Activated naive CD8-positive, alpha-beta T cell treated with anti-CD3 and anti-CD28 coated beads for 36 hours (primary cell): Measurements from ENCODE around the gene ZBTB32. TPM values are rescaled to one million over a fixed set of nuclear protein-coding genes. Genes with fewer than 3 reads are reported as not detected.

Experiments used
- DNase-seq: peaks from one replicate; pipeline ENCODE4 v3.0.0; 2021
- H3K27ac Mint-ChIP-seq: one replicate; pipeline ENCODE4 v1.8.0; 2022; ENCODE audit warnings: mild to moderate bottlenecking, moderate library complexity, mixed read lengths
- H3K27me3 Mint-ChIP-seq: one replicate; pipeline ENCODE4 v1.8.0; 2022; ENCODE audit warnings: mild to moderate bottlenecking, mixed read lengths
- H3K36me3 Mint-ChIP-seq: one replicate; pipeline ENCODE4 v1.8.0; 2021; ENCODE audit warnings: mild to moderate bottlenecking, mixed read lengths
- H3K4me1 Mint-ChIP-seq: one replicate; pipeline ENCODE4 v1.8.0; 2021; ENCODE audit warnings: mixed read lengths
- H3K4me3 Mint-ChIP-seq: one replicate; pipeline ENCODE4 v1.8.0; 2022; ENCODE audit warnings: mild to moderate bottlenecking, moderate library complexity, mixed read lengths
- H3K9me3 Mint-ChIP-seq: one replicate; pipeline ENCODE4 v1.8.0; 2022; ENCODE audit warnings: mixed read lengths
- total RNA-seq, 2 experiments: library from RNA; stranded (reverse); gene quantifications; one replicate each; pipeline ENCODE4 v1.2.3, GENCODE V29; 2021

ZBTB32 gene
- total RNA-seq, 2 experiments from 2014 or later, result 220 to 238 TPM

DNA sequence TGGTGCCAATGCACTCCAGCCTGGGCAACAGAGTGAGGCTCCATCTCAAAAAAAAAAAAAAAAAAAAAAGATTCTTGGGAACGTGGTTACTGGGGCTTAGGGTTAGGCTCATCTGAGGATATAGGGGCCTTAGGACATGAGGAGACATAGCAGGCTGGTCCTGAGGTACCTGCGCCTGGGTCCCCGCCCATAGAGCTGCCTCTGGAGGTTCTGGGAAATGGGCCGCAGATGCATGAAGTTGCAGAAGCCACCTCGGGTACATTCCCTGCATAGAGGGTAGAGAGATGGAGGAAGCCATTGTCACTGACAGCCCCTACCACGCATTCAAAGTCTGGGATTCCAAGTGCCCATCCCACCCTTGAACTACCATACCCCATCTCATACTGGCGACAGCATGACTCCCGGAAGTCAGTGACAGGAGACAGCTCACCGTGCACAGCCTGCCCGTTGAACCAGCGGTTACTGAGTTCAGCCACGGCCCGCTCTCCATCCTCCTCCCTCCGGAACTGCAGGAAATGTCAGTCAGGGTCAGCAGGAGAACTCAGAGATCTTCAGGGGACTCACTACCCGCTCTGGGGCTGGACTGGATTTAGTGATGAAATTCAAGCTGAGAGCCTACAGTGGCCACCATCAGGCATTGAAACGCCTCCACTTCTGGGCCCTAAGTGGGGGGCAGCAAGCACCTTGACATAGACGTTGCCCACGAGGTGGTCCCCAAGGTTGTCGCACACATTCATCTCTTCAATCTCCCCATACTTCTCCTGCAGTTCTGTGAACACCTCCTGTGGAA, 39.5 kb downstream of the ZBTB32 start:
- no peaks in the 10 kb centered on the region for H3K27me3 Mint-ChIP-seq
- DNase-seq, result no peak
- peaks cover 40% of the 10 kb centered on the region for H3K36me3 Mint-ChIP-seq
- H3K4me3 Mint-ChIP-seq, result peak overlapping the region; percentile 85
- no peaks in the 10 kb centered on the region for H3K9me3 Mint-ChIP-seq
- peak overlapping the region; percentile 99 for H3K27ac Mint-ChIP-seq
- H3K4me1 Mint-ChIP-seq, result peaks cover 45% of the 10 kb centered on the region

DNA sequence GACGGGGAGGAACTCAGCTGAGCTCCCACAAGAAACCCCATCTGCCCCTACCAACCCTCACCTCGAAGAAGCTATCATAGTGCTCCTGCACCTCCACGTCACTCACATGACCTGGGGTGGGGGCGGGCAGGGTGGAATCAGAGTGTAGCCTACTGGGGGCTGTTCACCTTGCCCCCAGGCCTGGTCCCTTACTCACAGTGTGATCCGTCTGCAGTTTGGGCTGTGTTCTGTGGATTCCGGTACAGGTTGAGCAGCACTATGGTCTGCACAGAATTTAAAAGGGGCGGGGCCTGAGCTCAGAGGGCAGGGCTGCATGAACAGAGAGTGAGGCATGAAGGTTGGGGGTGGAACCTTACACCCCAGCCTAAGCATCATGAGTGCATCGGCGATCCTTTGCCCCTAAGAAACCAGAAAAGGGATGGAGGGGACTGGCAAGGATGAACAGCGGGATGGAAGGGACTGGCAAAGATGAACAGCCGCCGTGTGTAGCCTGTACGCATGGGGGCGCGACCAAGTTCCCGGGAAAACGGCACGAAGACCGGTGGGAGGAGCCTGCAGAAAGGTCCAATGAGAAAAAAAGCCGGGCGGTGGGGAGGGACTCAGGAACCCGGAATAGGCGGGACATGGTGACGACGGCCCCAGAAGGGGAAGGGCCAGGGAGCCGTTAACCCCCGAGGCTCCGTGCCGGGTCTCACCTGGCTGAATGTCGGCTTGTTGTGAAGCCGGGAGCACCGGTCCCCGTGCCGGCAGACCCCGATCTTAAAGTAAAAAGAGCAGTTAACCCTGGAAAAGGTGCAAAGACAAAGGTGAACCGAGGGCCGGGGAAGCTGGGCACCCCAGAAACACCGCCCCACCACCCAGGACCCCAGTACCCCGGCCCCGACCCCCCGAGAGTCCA, 40.3 kb downstream of the ZBTB32 start:
- peaks cover 47% of the 10 kb centered on the region for H3K4me1 Mint-ChIP-seq
- peak overlapping the region; percentile 99 for H3K27ac Mint-ChIP-seq
- peak overlapping the region; percentile 85 for H3K4me3 Mint-ChIP-seq
- peaks cover 35% of the 10 kb centered on the region for H3K36me3 Mint-ChIP-seq
- H3K9me3 Mint-ChIP-seq, result no peaks in the 10 kb centered on the region
- no peaks in the 10 kb centered on the region for H3K27me3 Mint-ChIP-seq
- DNase-seq, result peak; percentile 90

DNA sequence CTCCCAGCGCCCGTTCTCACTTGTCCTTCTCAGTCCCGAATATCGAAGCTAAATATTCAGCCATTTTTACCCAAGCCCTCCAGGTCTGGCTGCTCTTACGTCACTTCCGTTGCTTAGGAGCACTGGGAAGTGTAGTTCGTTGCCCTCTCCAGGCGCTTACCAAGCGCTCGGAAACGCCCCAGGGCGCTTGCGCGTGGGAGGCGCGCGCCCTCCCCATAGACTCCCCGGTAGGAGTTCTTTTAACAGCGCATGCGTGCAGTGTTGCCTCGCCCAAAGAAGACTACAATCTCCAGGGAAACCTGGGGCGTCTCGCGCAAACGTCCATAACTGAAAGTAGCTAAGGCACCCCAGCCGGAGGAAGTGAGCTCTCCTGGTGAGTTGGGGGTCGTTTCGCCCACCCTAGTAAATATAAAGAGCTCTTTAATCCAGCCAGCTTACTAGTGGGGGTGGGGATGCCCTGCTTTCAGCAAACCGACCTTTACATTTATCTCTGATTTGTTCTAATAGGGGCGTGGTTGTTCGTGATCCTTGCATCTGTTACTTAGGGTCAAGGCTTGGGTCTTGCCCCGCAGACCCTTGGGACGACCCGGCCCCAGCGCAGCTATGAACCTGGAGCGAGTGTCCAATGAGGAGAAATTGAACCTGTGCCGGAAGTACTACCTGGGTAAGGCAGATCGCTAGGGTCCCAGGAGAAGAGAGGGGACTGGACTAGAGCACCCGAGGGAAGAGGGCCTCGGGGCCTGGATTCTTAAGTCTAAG, 41.1 kb downstream of the ZBTB32 start, which contains the start of the genes PSENEN and U2AF1L4:
TSS of gene PSENEN (plus strand) at position 324 of the 759 bp plus-strand sequence. CDS start at position 604, 280 bp downstream.
TSS of gene U2AF1L4 (minus strand) at position 91 of the 759 bp plus-strand sequence. CDS start at position 64, 27 bp downstream.
- Mint-ChIP-seq H3K9me3 (no peaks in the 10 kb centered on the region), H3K27ac (peak within 1 kb of the TSS; percentile 99), H3K36me3 (peaks cover 36% of the 10 kb centered on the region), H3K4me1 (peaks cover 52% of the 10 kb centered on the region), H3K4me3 (peak within 1 kb of the TSS; percentile 85), H3K27me3 (no peaks in the 10 kb centered on the region)
- peak; percentile 97 for DNase-seq

DNA sequence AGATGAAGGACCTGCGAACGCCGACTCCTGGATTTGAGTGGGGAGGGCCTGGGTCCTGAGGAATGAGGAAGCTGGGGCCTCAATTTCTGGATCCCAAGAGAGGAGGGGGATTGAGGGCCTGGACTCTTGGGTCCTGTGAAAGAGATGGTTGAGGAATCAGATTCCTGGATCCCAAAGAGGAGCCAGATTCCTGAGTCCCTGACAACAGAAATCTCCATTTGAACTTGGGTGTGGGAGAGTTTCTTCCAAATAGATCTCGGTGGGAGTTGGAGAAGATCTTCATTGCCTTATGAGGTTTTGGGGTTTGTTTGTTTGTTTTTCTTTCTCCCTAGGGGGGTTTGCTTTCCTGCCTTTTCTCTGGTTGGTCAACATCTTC, 41.7 kb downstream of the ZBTB32 start:
- H3K27me3 Mint-ChIP-seq, result no peaks in the 10 kb centered on the region
- peaks cover 49% of the 10 kb centered on the region for H3K4me1 Mint-ChIP-seq

DNA sequence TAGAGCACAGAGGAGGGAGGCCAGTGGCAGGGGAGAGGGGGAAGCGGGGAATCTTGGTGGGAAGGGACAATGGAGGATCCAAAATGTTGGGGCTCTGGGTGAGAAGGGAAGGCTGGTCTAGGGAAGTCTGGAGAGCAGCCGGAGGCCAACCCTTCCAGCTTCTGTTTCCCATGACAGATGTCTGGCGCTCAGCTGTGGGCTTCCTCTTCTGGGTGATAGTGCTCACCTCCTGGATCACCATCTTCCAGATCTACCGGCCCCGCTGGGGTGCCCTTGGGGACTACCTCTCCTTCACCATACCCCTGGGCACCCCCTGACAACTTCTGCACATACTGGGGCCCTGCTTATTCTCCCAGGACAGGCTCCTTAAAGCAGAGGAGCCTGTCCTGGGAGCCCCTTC, 42.2 kb downstream of the ZBTB32 start:
- H3K27ac Mint-ChIP-seq, result peak overlapping the region; percentile 99
- H3K9me3 Mint-ChIP-seq, result no peaks in the 10 kb centered on the region
- peak overlapping the region; percentile 85 for H3K4me3 Mint-ChIP-seq
- peaks cover 49% of the 10 kb centered on the region for H3K4me1 Mint-ChIP-seq
- no peaks in the 10 kb centered on the region for H3K27me3 Mint-ChIP-seq
- peaks cover 30% of the 10 kb centered on the region for H3K36me3 Mint-ChIP-seq
- DNase-seq, result no peak

More for the DNA sequence above, 41.7 kb downstream of the ZBTB32 start:
- H3K9me3 Mint-ChIP-seq, result no peaks in the 10 kb centered on the region
- DNase-seq, result no peak
- peak overlapping the region; percentile 99 for H3K27ac Mint-ChIP-seq
- H3K36me3 Mint-ChIP-seq, result peaks cover 30% of the 10 kb centered on the region
- peak overlapping the region; percentile 85 for H3K4me3 Mint-ChIP-seq

DNA sequence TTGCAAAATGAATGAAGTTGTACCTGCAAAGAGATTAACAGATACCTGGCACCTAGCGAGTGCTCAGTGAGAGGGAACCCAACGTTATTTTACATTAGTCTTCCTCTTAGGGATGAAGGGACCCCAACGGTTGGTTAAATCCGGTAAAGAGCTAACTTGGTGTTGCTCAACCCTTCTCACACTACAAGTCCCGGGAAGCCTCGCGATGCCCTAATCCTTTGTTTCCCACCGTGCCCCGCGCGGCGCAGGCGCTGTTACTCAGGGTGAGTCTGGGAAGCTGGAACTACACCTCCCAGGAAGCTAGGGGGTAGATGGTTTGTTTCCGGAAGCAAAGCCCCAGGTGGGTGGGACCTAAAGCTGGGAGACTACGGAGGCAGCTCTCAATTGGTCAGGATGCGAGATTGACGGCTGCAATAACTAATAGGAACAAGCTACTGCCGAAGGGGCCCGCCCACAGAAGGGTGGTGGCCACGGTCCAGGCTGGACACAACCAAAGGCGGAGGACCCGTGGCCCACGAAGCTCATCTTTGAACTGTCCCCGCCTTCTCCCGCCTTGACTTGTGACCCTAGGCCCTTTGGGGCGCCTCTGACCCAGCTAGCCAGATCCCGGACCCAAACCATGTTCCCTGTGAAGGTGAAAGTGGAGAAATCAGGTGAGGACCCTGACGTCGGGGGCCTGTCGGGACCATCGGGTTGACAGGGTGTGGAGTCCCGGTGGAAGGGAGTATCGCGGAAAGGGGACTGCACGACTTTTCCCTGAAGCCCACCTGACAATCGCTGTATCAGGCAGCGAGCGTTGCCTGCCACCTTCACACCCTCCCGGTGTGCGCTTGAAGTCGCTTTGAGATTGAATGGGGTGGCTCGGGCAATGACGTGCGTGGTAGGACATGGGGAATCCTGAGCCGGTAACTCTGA, 44.0 kb downstream of the ZBTB32 start, which contains the start of gene LIN37:
TSS of gene LIN37 (plus strand) at position 471 of the 915 bp plus-strand sequence. CDS start at position 620, 149 bp downstream.
- Mint-ChIP-seq H3K4me3 (peak within 1 kb of the TSS; percentile 97), H3K27me3 (no peaks in the 10 kb centered on the region), H3K9me3 (no peaks in the 10 kb centered on the region), H3K27ac (peak within 1 kb of the TSS; percentile 94), H3K4me1 (peaks cover 37% of the 10 kb centered on the region), H3K36me3 (peaks cover 15% of the 10 kb centered on the region)
- DNase-seq, result peak; percentile 97

DNA sequence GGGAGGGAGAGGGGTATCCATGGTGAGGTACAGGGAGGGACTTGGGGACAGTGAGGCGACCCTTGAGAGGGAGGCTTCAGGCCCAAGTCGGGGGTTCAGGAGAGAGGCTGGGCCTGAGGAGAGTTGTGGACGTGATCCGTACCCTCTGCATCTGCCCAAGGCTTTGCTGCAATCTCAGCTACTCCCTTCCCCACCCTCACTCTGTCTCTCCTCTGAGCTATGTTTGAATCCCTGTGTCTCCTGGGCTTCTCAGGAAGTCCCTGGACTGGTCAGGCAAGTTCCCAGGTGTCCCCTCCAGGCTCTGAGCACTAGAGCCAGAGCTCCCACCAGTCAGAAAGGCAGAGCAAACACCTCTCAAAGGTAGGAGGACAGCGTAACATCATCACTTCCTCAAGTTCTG, 45.8 kb downstream of the ZBTB32 start:
- Mint-ChIP-seq H3K27me3 (peaks cover 6% of the 10 kb centered on the region), H3K36me3 (peaks cover 16% of the 10 kb centered on the region), H3K9me3 (no peaks in the 10 kb centered on the region), H3K4me1 (peaks cover 29% of the 10 kb centered on the region), H3K4me3 (no peak overlapping the region), H3K27ac (no peak overlapping the region)
- no peak for DNase-seq

DNA sequence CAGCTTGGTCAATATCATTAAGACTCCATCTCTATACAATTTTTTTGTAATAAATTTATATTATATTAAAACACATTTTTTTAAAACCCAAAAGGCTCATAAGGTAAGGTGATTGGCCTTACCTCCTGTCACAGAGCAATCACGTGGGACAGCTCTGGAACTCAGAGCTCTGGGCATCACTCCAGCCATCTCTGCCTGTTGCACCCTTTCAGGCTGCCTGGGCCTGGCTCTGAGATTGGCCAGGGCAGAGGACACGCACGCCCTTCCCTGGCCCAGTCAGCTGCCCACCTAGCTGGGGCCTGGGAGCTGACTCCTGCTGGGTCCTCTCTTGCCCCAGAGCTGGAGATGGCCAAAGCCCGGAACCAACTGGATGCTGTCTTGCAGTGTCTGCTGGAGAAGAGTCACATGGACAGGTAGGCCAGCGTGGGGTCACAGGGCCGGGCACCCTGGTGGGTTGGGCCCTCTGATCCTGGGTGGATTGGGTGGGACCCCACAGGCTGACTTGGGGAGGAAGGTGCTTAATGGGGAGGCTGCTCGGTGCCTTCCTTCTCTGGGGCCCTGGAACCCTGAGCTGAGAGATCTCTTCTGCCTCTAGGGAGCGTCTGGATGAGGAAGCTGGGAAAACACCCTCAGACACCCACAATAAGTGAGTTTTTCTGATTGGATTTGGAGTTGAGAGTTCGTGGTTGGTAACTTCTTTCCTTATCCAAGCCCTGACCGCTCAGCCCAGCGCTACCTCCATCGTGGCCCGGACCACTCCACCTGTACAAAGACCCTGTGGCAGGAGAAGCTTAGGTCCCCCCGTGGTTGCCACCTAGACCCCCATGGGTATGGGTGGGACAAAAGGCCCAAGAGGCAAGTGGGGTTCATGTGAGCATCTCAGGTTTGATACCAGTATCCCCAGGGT, 47.7 kb downstream of the ZBTB32 start:
- peaks cover 27% of the 10 kb centered on the region for H3K4me1 Mint-ChIP-seq
- H3K27ac Mint-ChIP-seq, result no peak overlapping the region
- H3K9me3 Mint-ChIP-seq, result no peaks in the 10 kb centered on the region
- H3K36me3 Mint-ChIP-seq, result peaks cover 23% of the 10 kb centered on the region
- peaks cover 14% of the 10 kb centered on the region for H3K27me3 Mint-ChIP-seq
- DNase-seq, result no peak
- H3K4me3 Mint-ChIP-seq, result no peak overlapping the region

DNA sequence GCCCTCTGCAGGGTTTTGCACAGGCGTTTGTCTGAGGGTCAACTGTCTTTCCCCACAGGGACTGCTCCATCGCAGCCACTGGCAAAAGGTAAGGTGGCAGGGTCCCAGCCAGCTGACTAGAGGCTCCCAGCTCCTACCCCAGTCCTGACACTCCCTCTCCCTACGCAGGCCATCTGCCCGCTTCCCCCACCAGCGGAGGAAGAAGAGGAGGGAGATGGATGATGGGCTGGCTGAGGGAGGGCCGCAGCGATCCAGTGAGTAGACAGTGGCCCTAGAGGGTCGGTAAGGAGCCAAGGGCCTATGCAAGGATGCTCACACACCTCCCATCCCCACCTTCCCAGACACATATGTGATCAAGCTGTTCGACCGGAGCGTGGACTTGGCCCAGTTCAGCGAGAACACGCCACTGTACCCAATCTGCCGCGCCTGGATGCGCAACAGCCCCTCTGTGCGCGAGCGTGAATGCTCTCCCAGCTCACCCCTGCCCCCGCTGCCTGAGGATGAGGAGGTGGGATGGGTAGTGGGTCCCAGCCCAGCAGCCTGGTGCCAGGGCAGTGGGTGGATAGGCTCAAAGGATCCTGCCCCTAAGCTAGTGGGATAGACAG, 48.5 kb downstream of the ZBTB32 start:
- no peak overlapping the region for H3K4me3 Mint-ChIP-seq
- peaks cover 22% of the 10 kb centered on the region for H3K36me3 Mint-ChIP-seq
- no peak overlapping the region for H3K27ac Mint-ChIP-seq
- no peaks in the 10 kb centered on the region for H3K9me3 Mint-ChIP-seq
- H3K4me1 Mint-ChIP-seq, result peaks cover 28% of the 10 kb centered on the region
- H3K27me3 Mint-ChIP-seq, result peaks cover 16% of the 10 kb centered on the region
- no peak for DNase-seq

DNA sequence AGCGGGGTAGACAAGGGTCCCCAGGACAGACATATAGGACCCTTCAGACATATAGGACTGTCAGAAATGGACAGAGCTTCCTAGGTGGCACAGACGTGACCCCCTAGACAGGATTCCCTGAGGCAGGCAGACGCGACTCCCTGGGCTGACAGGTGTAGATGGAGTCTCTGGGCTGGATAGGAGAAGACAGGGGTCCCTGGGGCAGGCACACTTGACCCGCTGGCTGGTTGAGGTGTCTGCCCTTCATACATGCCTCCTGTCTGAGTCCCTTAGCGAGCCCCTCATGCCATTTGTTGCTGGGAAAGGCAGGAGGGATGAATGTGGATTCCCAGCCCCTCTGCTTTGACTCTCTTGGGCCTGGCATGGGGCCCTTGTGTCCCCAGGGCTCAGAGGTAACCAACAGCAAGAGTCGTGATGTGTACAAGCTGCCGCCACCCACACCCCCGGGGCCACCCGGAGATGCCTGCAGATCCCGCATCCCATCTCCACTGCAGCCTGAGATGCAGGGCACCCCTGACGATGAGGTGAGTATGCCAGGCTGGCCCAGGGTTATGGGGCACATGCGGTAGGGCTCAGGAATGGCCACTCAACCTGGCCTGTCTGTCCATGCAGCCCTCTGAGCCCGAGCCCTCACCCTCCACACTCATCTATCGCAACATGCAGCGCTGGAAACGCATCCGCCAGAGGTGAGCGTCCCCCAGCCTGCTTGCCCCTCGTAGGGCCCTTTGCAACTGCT, 49.4 kb downstream of the ZBTB32 start:
- DNase-seq, result no peak
- Mint-ChIP-seq H3K4me3 (no peak overlapping the region), H3K36me3 (peaks cover 20% of the 10 kb centered on the region), H3K27me3 (peaks cover 17% of the 10 kb centered on the region), H3K9me3 (no peaks in the 10 kb centered on the region), H3K4me1 (peaks cover 26% of the 10 kb centered on the region), H3K27ac (no peak overlapping the region)

DNA sequence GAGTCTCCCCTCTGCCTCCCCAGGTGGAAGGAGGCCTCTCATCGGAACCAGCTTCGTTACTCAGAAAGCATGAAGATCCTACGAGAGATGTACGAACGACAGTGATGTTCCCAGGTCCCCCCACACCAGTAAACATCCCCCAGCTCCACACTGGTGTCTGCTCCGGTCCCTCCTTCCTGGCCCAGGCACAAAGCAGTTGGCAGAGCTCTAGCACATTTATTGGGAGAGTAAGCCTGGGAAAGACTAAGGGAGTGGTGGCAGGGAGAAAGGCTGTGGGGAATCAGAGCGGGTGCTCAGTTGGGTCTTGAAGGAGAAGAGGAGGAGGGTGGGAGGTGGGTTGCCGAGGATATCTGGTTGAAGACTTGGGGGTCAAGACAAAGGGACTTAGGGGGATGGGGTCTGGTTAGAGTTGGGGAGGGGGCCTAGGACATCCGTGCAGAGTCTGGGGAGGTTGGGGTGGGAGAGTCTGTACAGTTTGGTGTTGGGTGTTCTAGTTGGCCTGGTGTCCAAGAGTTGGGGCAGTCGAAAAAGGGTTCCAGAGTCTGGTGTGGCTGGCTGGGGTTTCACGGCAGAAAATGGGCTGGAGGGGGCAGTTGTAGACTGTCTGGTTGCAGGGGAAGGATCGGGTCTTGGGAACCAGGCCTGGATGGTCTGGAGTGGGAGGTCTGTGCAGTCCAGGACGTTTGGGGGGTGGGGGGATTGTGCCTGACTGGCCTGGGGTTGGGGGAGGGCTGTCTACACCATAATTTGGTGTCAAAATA, 50.2 kb downstream of the ZBTB32 start:
- H3K4me1 Mint-ChIP-seq, result peaks cover 26% of the 10 kb centered on the region
- peak overlapping the region; percentile 22 for H3K27ac Mint-ChIP-seq
- DNase-seq, result no peak
- H3K9me3 Mint-ChIP-seq, result no peaks in the 10 kb centered on the region
- peaks cover 17% of the 10 kb centered on the region for H3K27me3 Mint-ChIP-seq
- H3K4me3 Mint-ChIP-seq, result no peak overlapping the region
- H3K36me3 Mint-ChIP-seq, result peaks cover 20% of the 10 kb centered on the region
